K562 treated with DMSO at 1 percent for 12 hours (cell line): ENCODE measurements around the gene AZI2. TPM values are rescaled to one million over a fixed set of nuclear protein-coding genes. Genes with fewer than 3 reads are reported as not detected.

Experiments used
- total RNA-seq: library from RNA; unstranded; fragments of 300-600 nt; gene quantifications from 2 replicates; pipeline ENCODE4 v1.2.3, GENCODE V29; 2022; ENCODE audit not compliant: insufficient read depth

Gene AZI2, protein sequence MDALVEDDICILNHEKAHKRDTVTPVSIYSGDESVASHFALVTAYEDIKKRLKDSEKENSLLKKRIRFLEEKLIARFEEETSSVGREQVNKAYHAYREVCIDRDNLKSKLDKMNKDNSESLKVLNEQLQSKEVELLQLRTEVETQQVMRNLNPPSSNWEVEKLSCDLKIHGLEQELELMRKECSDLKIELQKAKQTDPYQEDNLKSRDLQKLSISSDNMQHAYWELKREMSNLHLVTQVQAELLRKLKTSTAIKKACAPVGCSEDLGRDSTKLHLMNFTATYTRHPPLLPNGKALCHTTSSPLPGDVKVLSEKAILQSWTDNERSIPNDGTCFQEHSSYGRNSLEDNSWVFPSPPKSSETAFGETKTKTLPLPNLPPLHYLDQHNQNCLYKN
- total RNA-seq: 25.1 and 50.0 TPM in 2 replicates

DNA sequence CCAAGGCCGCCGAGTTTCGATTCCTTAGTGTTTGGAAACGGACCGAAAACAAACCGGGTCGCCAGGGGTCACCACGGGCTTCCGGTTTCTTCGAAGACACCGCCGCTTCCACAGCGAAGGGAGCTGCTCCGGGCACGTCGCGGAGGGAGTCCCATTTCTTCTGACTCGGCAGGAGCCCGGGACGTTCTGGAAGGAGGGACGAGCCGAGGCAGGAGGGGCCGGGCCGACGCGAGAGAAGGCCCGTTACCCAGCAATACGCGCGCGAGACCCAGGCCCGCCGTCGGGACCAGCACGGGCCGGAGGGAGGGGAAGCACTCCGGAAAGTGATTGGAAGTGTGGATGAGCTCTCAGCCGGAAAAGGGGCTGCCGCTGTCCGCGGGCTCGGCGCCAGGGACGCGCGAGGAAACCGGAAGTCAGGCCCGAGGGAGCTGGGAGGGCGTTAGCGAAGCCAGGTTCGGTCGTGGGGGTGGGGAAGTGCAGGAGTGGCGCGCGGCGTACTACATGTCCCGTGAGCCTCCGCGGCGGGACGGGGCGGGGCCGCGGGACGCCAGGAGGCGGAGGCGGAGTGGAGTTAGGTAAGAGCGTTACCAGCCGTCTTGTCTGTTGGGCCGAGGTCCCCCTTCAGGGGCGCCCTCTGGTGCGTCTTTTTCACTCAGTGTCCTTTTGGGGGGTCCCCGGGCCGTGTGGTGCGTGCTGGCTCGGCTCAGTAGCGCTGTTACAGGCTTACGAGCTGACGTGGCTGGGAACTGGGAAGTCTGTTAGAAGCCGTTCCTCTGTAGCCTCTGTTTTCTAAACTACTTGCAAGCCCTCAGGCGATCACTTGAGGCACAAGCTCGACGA lies at the start of gene AZI2, which contains the start of gene ZCWPW2:
Gene AZI2 (minus strand): TSS at position 196 of the 840 bp plus-strand sequence. CDS start 8,207 bp downstream, outside the sequence.
Gene ZCWPW2 (plus strand): TSS at position 93 of the 840 bp plus-strand sequence. CDS start 64,348 bp downstream, outside the sequence.

Other genes with a start within 250 kb of the AZI2 start
- 50.4 and 54.1 TPM in 2 replicates for gene CMC1, start 107.2 kb downstream of the AZI2 start, total RNA-seq
- gene ZCWPW2, start 103 bp downstream of the AZI2 start, total RNA-seq: not detected in 2 replicates